DMS 273 treated with DMSO at 0.1 percent for 48 hours (cell line): ENCODE measurements around the gene IFFO2.

Experiments used
- DNase-seq: peaks from one replicate; lab custom pipeline; 2025; lab: John Stamatoyannopoulos, UW

The IFFO2 gene

GRCh38 chr1:18972531-18972930, 16.1 kb upstream of the IFFO2 start:
- DNase-seq, result no peak

DNA sequence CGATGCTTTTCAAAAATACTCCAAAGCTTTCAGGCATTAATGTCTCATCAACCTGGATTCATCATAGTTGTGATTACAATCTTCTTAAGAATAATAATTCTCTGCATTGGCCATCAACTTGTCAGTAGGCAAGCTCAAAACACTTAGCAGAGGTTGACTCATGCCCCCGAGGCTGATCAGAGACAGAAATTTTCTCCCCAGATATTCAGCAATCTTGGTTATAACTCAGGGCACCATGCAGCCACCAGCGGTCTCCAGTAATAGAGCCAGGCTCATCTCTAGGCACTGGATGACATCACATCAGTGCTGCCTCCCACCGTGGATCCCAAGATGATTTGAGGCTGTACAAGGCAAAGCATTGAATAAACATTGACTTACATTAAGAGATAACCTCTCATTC, 14.3 kb upstream of the IFFO2 start:
- no peak for DNase-seq

- no peak for DNase-seq
Measured at GRCh38 chr1:18970358-18970757, 13.9 kb upstream of the IFFO2 start.

- no peak for DNase-seq
Measured at GRCh38 chr1:18967066-18967690, 10.7 kb upstream of the IFFO2 start.

DNA sequence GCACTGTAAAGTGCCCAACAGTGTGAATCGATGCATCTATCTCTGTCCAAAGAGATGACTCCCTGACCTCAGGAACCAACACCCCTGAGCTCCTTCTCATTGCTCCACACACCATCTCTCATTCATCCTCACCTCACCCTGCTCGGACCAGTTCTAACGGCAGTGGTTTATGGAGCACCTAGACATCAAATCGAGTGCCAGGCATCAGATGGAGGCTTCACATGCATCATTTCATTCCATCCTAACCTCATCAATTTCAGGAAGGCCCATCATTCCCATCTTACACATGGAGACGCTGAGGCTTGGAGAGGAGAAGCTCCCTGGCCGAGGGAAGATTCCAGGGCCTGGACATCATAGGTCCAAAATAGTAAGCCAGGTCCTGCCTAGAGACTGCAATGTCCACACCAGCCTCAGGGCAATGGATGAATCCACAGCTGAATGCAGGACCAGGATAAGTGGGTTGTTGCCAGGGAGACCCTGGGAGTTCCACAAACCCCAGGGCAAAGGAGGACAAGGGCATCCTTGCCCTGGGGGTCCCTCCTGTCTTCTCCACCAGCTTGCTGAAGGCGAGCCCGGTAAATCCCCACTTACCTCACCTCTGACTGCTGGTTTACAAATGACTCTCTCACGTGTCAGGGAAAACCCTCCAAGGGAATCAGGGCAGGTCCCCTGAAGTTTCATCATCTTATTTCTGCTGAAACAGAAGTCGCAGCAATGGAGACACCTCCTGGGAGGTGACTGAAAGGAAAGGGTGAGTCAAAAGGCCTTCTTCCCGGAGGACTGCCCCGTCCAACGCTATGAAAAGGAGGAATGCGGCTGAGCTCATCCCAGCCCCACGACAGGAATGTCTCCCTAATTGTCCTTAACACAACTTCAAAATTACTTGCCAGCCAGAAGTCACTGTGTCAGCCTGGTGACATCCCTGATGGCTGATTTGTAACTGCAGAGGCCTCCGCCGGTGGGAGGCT, 9.0 kb upstream of the IFFO2 start:
- no peak for DNase-seq

DNA sequence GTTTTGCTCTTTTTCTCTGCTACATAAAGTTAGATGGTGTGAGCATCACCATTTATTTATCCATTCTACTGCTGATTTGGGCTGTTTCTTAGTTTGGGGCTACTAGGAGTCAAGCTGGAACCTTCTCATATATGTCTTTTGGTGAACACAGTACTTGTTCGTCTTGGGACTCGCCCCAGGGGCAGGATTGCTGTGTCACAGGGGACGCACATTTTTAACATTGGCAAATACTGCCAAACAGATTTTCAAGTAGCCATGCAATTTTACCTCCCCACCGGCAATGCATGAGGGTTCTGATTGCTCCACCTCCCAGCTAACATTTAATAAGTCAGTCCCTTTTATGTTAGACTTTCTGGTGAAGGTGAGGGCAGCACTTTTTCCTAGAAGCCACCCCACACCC, 7.5 kb upstream of the IFFO2 start:
- no peak for DNase-seq

- no peak for DNase-seq
Measured at GRCh38 chr1:18962855-18963737, 6.6 kb upstream of the IFFO2 start.

GRCh38 chr1:18962121-18962721, 5.7 kb upstream of the IFFO2 start:
- no peak for DNase-seq

- DNase-seq, result no peak
Measured at GRCh38 chr1:18960821-18961220, 4.3 kb upstream of the IFFO2 start.

DNA sequence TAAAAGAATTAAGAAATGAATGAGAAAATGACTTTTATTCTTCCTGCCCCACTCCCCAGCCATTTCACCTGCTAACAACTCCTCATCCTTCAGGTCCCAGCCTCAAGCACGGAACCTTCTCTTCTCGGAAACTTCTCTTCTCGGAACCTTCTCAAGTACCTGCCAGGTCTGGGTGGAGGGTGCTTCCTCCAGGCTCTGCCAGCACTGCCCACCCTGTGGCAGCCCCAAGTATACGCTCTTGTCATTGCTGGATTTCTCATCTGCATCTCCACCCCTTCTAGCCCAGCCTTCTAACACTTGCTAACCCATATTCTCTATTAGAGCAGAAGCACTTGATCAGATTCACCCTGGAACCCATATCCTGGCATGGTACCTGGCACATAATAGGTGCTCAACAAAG, 3.9 kb upstream of the IFFO2 start:
- DNase-seq, result no peak

DNA sequence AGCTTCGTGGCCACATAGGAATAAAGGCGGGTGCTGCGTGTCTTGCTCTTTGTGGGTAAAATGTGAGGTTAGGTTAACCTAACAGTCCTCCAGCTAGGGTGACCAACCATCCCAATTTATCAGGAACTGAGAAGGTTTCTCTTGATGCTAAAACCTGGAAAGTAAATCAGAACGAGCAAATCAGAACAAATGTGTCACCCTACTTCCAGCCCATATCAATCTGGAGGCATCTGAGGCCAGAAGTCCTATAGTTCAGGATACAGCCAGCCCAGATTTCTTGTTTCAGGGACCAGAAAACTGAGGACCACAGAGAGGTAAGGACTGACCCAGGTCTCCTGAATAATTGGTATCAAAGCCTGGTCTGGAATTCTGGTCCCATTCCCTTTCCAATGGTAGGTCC, 3.1 kb upstream of the IFFO2 start:
- DNase-seq, result no peak

- DNase-seq, result no peak
Measured at GRCh38 chr1:18957532-18958300, 1.2 kb upstream of the IFFO2 start.

- no peak for DNase-seq
Measured at GRCh38 chr1:18957136-18957521, 653 bp upstream of the IFFO2 start.

DNA sequence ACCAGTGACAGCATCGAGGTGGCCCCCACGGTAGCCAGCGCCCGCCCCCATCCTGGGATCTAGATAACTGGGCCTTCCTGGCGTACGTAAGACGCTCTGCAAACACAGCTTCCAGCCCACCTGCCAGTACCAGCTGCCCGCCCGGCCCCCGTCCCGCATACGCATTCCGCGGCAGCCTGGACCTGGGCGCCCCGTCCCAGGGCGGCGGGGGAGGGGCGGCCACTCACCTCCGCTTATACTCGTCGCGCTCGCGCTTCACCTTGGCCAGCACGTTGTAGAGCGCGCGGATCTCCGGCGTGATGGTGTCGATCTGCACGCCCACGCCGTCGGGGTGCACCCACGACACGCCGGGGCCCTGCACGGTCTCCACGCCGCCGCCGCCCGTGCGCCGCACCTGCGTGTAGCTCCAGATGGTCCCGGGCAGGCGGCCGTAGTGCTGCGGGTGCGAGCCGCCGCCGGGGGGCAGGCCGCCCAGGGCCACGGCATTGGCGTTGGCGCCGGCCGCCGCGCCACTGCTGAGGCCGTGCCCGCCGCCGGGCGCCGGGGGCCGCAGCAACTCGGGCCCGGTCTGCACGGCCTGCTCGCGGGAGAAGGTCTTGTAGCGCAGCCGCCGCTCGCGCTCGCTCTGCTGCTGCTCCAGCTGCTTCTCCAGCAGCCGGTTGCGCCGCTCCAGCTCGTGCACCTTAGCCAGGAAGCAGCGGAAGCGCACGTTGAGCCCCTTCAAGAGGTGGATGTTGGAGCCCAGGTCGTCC, 859 bp downstream of the IFFO2 start:
- DNase-seq, result no peak

GRCh38 chr1:18955131-18955440, 1.4 kb downstream of the IFFO2 start:
- DNase-seq, result no peak

- no peak for DNase-seq
Measured at GRCh38 chr1:18954270-18955071, 2.0 kb downstream of the IFFO2 start.

DNA sequence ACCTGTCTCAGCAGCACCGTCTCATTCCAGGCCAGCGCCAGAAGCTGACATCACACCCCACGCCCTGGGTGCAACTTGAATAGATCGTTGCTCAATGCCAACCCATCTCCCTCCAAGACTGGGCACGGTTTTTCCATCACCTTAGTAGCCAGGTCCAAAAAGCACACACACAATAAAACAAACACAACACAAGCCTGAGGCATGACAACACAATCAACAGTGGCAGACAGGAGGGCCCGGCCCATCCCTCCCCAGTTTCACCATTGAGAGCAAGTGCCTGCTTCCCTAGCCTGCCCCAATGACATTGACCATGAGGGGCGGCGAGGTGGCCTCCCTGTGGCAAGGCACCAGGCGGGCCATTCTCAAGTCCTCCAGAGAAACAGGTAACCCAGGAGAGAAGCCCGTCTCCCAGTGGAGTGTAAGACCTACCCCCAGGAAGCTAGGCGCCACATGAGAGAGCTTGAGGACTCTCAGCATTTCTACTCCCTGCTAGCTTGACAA, 2.7 kb downstream of the IFFO2 start:
- no peak for DNase-seq

DNA sequence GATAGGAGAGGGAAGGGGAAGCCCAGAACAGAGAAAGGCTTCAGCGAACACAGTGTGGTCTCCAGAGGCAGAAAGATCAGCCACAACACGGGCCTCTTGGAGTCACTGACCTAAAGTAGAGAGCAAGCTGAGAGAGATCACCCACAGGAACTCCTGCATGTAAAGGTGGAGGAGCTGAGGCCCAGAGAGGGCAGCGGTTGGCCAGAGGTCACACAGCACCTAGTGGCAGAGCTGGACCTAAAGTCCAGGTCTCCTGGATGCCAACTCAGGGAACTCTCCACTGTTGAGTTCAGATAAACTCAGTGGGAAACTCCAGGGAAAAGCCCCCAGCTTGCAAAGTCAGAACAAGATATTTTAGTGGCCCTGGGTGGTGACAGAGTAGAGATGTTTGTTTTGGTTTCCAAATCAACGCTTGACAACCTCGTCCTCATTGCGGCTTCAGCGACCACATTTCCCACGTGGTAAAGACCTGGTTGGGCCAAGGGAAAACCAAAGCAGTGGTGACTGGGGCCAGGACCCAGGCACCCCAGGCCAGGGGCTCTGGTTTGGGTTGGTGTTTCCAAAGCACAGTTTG, 4.6 kb downstream of the IFFO2 start:
- DNase-seq, result no peak

GRCh38 chr1:18951416-18951815, 5.1 kb downstream of the IFFO2 start:
- DNase-seq, result no peak
